ENCODE data around the gene TTC34. TPM values are rescaled to one million over a fixed set of nuclear protein-coding genes. Genes with fewer than 3 reads are reported as not detected.

TTC34 gene
- total and polyA plus RNA-seq, 2 experiments from 2014 or later: 0.08 to 0.35 TPM

DNA sequence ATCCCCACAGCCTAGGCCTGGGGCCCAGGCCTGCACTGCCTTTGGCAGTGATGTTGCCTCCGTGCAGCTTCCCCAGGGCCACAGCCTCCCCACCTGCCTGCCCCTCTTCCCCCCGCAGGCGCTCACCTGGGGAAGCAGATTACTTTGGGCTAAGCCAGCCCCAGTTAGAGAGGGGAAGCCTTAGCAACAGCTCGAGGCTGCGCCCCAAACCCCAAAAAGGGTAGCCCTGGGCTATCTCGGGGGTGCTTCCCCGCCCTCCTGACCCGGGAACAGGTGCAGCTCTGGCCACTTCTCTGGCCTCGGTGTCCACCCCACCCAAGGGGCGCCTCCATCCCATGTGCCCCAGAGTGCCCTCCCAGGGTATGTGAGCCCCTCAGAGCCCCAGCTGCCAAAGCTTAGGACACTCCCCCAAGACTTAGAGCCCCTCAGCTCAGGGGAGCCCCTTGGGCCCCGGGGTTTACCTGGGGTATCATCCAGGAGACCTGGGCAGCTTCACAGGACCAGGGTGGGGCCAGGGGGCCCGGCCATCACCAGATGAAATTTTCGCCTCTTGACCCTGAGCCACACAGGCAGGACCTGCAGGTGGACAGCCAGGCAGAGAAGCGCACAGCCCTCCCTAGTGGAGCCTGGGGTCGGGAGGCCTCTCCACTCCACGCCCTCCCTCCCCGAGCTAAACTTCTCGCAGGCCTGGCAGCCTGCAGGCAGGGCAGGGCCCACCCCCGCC lies 3.3 kb upstream of the TTC34 start (continued):
- TF ChIP-seq, protein P1, sequence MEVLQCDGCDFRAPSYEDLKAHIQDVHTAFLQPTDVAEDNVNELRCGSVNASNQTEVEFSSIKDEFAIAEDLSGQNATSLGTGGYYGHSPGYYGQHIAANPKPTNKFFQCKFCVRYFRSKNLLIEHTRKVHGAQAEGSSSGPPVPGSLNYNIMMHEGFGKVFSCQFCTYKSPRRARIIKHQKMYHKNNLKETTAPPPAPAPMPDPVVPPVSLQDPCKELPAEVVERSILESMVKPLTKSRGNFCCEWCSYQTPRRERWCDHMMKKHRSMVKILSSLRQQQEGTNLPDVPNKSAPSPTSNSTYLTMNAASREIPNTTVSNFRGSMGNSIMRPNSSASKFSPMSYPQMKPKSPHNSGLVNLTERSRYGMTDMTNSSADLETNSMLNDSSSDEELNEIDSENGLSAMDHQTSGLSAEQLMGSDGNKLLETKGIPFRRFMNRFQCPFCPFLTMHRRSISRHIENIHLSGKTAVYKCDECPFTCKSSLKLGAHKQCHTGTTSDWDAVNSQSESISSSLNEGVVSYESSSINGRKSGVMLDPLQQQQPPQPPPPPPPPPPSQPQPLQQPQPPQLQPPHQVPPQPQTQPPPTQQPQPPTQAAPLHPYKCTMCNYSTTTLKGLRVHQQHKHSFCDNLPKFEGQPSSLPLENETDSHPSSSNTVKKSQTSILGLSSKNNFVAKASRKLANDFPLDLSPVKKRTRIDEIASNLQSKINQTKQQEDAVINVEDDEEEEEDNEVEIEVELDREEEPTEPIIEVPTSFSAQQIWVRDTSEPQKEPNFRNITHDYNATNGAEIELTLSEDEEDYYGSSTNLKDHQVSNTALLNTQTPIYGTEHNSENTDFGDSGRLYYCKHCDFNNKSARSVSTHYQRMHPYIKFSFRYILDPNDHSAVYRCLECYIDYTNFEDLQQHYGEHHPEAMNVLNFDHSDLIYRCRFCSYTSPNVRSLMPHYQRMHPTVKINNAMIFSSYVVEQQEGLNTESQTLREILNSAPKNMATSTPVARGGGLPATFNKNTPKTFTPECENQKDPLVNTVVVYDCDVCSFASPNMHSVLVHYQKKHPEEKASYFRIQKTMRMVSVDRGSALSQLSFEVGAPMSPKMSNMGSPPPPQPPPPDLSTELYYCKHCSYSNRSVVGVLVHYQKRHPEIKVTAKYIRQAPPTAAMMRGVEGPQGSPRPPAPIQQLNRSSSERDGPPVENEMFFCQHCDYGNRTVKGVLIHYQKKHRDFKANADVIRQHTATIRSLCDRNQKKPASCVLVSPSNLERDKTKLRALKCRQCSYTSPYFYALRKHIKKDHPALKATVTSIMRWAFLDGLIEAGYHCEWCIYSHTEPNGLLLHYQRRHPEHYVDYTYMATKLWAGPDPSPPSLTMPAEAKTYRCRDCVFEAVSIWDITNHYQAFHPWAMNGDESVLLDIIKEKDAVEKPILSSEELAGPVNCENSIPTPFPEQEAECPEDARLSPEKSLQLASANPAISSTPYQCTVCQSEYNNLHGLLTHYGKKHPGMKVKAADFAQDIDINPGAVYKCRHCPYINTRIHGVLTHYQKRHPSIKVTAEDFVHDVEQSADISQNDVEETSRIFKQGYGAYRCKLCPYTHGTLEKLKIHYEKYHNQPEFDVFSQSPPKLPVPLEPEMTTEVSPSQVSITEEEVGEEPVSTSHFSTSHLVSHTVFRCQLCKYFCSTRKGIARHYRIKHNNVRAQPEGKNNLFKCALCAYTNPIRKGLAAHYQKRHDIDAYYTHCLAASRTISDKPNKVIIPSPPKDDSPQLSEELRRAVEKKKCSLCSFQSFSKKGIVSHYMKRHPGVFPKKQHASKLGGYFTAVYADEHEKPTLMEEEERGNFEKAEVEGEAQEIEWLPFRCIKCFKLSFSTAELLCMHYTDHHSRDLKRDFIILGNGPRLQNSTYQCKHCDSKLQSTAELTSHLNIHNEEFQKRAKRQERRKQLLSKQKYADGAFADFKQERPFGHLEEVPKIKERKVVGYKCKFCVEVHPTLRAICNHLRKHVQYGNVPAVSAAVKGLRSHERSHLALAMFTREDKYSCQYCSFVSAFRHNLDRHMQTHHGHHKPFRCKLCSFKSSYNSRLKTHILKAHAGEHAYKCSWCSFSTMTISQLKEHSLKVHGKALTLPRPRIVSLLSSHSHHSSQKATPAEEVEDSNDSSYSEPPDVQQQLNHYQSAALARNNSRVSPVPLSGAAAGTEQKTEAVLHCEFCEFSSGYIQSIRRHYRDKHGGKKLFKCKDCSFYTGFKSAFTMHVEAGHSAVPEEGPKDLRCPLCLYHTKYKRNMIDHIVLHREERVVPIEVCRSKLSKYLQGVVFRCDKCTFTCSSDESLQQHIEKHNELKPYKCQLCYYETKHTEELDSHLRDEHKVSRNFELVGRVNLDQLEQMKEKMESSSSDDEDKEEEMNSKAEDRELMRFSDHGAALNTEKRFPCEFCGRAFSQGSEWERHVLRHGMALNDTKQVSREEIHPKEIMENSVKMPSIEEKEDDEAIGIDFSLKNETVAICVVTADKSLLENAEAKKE (CRISPR knock-in tag; IDR thresholded peaks at IDR 0.05): no peak
- TF ChIP-seq POLR2AphosphoS5 (IDR thresholded peaks at IDR 0.05; ENCODE audit: low read depth) (no peak), CREB1 (CRISPR knock-in tag; IDR thresholded peaks at IDR 0.05; ENCODE audit: low read depth) (no peak)
- TF ChIP-seq, protein P2, sequence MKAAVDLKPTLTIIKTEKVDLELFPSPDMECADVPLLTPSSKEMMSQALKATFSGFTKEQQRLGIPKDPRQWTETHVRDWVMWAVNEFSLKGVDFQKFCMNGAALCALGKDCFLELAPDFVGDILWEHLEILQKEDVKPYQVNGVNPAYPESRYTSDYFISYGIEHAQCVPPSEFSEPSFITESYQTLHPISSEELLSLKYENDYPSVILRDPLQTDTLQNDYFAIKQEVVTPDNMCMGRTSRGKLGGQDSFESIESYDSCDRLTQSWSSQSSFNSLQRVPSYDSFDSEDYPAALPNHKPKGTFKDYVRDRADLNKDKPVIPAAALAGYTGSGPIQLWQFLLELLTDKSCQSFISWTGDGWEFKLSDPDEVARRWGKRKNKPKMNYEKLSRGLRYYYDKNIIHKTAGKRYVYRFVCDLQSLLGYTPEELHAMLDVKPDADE (IDR thresholded peaks at IDR 0.05): no peak

DNA sequence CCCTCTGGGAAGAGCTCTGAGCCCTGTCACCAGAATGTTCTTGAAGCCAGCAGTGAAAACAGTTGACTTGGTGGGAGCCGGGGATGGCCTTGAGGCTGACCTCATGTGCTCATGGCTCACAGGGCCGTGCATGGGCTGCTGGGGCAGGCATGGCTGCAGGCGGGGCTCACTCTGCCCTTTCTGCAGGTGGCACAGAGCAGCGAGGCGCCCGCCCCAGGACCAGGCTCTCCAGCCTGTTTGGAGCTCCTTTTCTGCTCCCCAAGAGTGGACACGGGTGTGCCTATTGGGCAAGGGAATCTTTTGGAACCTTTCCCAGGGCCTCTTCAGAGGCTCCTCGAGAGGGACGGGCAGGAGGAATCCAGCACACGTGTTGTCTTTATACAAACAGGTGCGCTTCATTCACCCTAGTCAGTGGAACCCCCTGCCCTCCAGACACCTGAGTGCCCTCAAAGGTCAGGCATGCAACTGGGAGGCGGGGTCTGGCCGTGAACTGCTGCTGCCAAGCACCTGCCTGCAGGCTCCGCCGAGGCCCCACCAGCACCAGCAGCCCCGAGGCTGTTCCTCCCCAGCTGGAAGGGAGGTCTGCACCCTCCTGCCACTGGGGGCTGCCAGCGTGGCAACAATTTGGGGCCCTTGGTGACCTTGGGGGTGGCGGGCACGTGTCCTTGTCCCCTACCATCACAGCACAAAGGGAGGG lies 2.6 kb upstream of the TTC34 start:
- H3K27me3 ChIP-seq (ENCODE audit: insufficient read depth): no peaks in the 10 kb centered on the region
- no peaks in the 10 kb centered on the region for H3K79me2 ChIP-seq (replicated peaks; ENCODE audit: insufficient read depth)
- H3K27me3 Mint-ChIP-seq (ENCODE audit: insufficient read depth, low read depth, poor library complexity): peaks cover 4% of the 10 kb centered on the region
- H3K4me3 ChIP-seq: no peak overlapping the region
- ATAC-seq (no peak), DNase-seq (ENCODE audit: low spot score) (no peak)
- peaks cover 4% of the 10 kb centered on the region; the same call in 1 of the 3 replicates for H3K36me3 Mint-ChIP-seq (ENCODE audit: low read depth)
- no peaks in the 10 kb centered on the region for H3K9me2 ChIP-seq (ENCODE audit: insufficient read depth)
- H3K27ac ChIP-seq (ENCODE audit: low read depth): no peak overlapping the region
- no peaks in the 10 kb centered on the region for H3F3A ChIP-seq (replicated peaks; ENCODE audit: low read depth)
- no peak overlapping the region for H2AFZ ChIP-seq
- no peaks in the 10 kb centered on the region for H4K20me1 ChIP-seq (replicated peaks; ENCODE audit: insufficient read depth)
- H3K4me1 Mint-ChIP-seq: no peaks in the 10 kb centered on the region
- H3K9me3 Mint-ChIP-seq: peaks cover 58% of the 10 kb centered on the region
- no peak overlapping the region for H3K4me3 Mint-ChIP-seq
- no peak overlapping the region for H3K27ac Mint-ChIP-seq
- H3K4me1 ChIP-seq (ENCODE audit: insufficient read depth): no peaks in the 10 kb centered on the region
- H3K4me2 ChIP-seq: no peak overlapping the region
- no peaks in the 10 kb centered on the region for H3K36me3 ChIP-seq (ENCODE audit: insufficient read depth)
- TF ChIP-seq EZH2 (IDR thresholded peaks at IDR 0.05; ENCODE audit: low read depth, unreplicated experiment) (no peak), NANOG (IDR thresholded peaks at IDR 0.05; ENCODE audit: borderline replicate concordance) (no peak), POLR2AphosphoS5 (IDR thresholded peaks at IDR 0.05; ENCODE audit: low read depth) (no peak), STAT1 (IDR thresholded peaks at IDR 0.05; ENCODE audit: unreplicated experiment) (no peak), ZNF114 (CRISPR knock-in tag; IDR thresholded peaks at IDR 0.05) (no peak), JUNB (IDR thresholded peaks at IDR 0.05; ENCODE audit: unreplicated experiment) (no peak)
- TF ChIP-seq, protein P2 (IDR thresholded peaks at IDR 0.05): no peak
